Ovary (tissue), 9 donors: ENCODE data around the gene TNFSF9. TPM values are rescaled to one million over a fixed set of nuclear protein-coding genes. Genes with fewer than 3 reads are reported as not detected.
"Not testable (repeated sequence)": the region's sequence is repeated elsewhere in the genome, so short reads cannot be mapped to it uniquely, and the experiment has no call there.

Source experiments
- DNase-seq, 5 donors: peaks; one replicate each; pipeline ENCODE4 v3.0.0-alpha.2; 2019 to 2020
- H3K27ac ChIP-seq, 2 donors: fragments of 200-600 bp; one replicate each; pipeline versions ENCODE4 v1.5.1 to v1.8.0; 2019 to 2022
- H3K27me3 ChIP-seq: fragments of 200-600 bp; one replicate; pipeline ENCODE4 v1.8.0; 2022
- H3K36me3 ChIP-seq: fragments of 200-600 bp; sonication (generic); one replicate; pipeline ENCODE4 v1.5.1; 2019
- H3K4me1 ChIP-seq: one replicate; pipeline ENCODE4 v1.8.1; 2013; ENCODE audit warnings: mild to moderate bottlenecking, moderate library complexity; ENCODE audit not compliant: insufficient read depth
- H3K4me3 ChIP-seq: fragments of 200-600 bp; sonication (generic); one replicate; pipeline ENCODE4 v1.5.1; 2017
- H3K9me3 ChIP-seq, 2 donors: fragments of 200-600 bp in 1 of 2; sonication (generic) in 1 of 2; one replicate each; pipeline versions ENCODE4 v1.5.1 to v1.8.1; 2013 to 2019; ENCODE audit warnings: mild to moderate bottlenecking in 1 of 2, moderate library complexity in 1 of 2
- EP300 ChIP-seq: sonication (generic); formaldehyde crosslinking; IDR thresholded peaks from one replicate; pipeline ENCODE4 v1.6.1; 2017; ENCODE audit warnings: antibody characterized with exemption
- POLR2A ChIP-seq: fragments of 450-650 bp; IDR thresholded peaks from one replicate; pipeline ENCODE4 v1.6.1; 2017; ENCODE audit warnings: antibody characterized with exemption, mild to moderate bottlenecking, moderate library complexity
- WGBS, 3 donors: extraction: QIAGEN DNeasy Blood & Tissue Kit in 1 of 3; methylation state at CpG; one replicate each; pipeline versions ENCODE4 v1.1.5 to v1.1.7; 2013 to 2017; 5-methylcytosine and 5-hydroxymethylcytosine counted together
- intact Hi-C, 4 donors: fragments of 100-400 bp; cut with DNase I; formaldehyde crosslinking; loops; one replicate each; pipeline versions ENCODE4 v1.11.0 to v1.15.1; 2022 to 2023
- polyA plus RNA-seq, 2 donors: library from polyadenylated mRNA; stranded (reverse); fragments of 200-250 nt in 1 of 2; fragments of 350-450 nt in 1 of 2; fragmentation: Illumina TruSeq in 1 of 2; extraction: RNeasy Lipid Tissue Mini Kit (QIAGEN cat#74804) in 1 of 2; gene quantifications; one replicate each; pipeline ENCODE4 v1.2.3, GENCODE V29; 2013 to 2014
- small RNA-seq: library from RNA; depleted of rRNA; stranded (forward); fragments of <200 nt; gene quantifications from one replicate; pipeline ENCODE3, GENCODE V24; 2016
- total RNA-seq, 7 donors: library from RNA; depleted of rRNA in 2 of 7; stranded (reverse); fragments of >200 nt in 2 of 7; fragmentation: NEBNext Ultra II Directional in 3 of 7; extraction: Animal tissue kit (Norgen Biotek cat#: 25700) in 3 of 7; gene quantifications; one replicate each; pipeline versions ENCODE4 v1.1.0 to v1.2.4, GENCODE V29; 2016 to 2023
- TF ChIP-seq, protein P1 (sequence below), 3 donors: fragments of 450-650 bp in 2 of 3; fragments of 200-600 bp in 1 of 3; IDR thresholded peaks; one replicate each; pipeline versions ENCODE4 v1.5.1 to v1.8.0; 2016 to 2022; ENCODE audit warnings: antibody characterized with exemption in 3 of 3, mild to moderate bottlenecking in 1 of 3
- donor health status: DM: no; HTN: no; CAD: no; lungs with moderate emphysema.
- donor health status: DM: no; HTN: no; CAD: no.
- donor health status: Bipolar disorder and iron deficiency.
- donor health status: DM: yes; HTN: yes; CAD: no.
- donor health status: DM: no; HTN: no; CAD: no.
- donor health status: DM: yes; HTN: yes; CAD: no.

Gene TNFSF9
- total and polyA plus RNA-seq, 9 donors, result 0.10 to 1.1 (median 0.22) TPM; not detected in 1

DNA sequence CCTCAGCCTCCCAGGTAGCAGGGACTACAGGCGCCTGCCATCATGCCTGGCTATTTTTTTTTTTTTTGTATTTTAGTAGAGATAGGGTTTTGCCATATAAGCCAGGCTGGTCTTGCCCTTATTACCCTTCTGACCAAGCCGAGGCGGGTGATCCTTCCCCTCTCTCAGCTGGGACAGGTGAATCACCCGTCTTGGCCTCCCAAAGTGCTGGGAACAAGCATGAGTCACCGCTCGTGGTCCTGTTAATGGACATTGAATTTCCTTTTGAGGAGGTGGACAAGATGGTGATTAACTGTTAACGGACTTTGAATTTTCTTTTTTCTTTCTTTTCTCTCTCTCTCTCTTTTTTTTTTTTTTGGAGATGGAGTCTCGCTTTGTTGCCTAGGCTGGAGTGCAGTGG is 49.5 kb downstream of the TNFSF9 start:
- no peak for TF ChIP-seq POLR2A
- TF ChIP-seq, protein P1, sequence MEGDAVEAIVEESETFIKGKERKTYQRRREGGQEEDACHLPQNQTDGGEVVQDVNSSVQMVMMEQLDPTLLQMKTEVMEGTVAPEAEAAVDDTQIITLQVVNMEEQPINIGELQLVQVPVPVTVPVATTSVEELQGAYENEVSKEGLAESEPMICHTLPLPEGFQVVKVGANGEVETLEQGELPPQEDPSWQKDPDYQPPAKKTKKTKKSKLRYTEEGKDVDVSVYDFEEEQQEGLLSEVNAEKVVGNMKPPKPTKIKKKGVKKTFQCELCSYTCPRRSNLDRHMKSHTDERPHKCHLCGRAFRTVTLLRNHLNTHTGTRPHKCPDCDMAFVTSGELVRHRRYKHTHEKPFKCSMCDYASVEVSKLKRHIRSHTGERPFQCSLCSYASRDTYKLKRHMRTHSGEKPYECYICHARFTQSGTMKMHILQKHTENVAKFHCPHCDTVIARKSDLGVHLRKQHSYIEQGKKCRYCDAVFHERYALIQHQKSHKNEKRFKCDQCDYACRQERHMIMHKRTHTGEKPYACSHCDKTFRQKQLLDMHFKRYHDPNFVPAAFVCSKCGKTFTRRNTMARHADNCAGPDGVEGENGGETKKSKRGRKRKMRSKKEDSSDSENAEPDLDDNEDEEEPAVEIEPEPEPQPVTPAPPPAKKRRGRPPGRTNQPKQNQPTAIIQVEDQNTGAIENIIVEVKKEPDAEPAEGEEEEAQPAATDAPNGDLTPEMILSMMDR (IDR thresholded peaks at IDR 0.05), result no peak
- no peak for TF ChIP-seq EP300
- Histone ChIP-seq H3K4me1 (no peaks in the 10 kb centered on the region), H3K27me3 (no peaks in the 10 kb centered on the region), H3K36me3 (no peaks in the 10 kb centered on the region), H3K9me3 (peaks cover 0 to 3% of the 10 kb centered on the region in 2 donors), H3K27ac (no peak overlapping the region), H3K4me3 (no peak overlapping the region)
- 70 to 78% (median 74%) methylated on average over 8 of the region's 8 CpGs for WGBS, 3 donors
- DNase-seq, result no peak
- intact Hi-C loops, result no loop called here

DNA sequence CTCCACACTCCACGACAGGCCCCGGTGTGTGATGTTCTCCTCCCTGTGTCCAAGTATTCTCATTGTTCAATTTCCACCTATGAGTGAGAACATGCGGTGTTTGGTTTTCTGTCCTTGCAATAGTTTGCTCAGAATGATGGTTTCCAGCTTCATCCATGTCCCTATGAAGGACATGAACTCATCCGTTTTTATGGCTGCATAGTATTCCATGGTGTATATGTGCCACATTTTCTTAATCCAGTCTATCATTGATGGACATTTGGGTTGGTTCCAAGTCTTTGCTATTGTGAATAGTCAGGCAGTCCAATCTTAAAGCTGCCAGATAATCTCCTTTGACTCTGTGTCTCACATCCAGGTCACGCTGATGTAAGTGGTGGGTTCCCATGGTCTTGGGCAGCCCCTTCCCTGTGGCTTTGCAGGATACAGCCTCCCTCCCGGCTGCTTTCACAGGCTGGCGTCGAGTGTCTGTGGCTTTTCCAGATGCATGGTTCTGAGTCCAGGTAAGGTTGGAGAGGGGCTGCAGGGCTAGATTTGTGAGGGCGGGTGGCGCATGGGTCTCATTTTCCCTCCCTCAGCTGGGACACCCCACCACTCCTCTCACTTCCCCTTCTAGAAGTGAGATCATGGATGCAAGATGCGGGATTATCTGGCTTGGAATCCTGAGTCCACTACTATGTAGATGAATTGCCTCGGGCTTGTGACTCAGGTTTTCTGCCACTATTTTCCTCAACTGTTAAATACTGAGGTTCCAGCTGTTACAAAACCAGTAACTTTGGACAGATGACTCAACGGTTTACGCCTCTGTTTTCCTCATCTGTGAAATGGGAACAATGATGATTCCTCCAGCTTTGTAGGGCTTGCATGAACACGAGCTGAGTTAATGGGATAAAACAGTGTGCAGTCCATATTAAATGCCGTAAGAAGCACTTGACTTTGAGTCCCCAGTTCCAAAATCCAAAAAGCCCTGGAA is 52.0 kb downstream of the TNFSF9 start:
- DNase-seq, H3K36me3 ChIP-seq, intact Hi-C loops, H3K4me1 ChIP-seq, H3K27ac ChIP-seq, H3K4me3 ChIP-seq, H3K27me3 ChIP-seq, H3K9me3 ChIP-seq: not testable (repeated sequence)
- WGBS, 3 donors, result 77 to 86% (median 81%) methylated on average over 16 of the region's 16 CpGs

Small RNA genes within 50 kb of the gene (small RNA-seq; reads per million reads assigned to genes)
- gene AC010503.2 (not detected), gene RF00019 (not detected)

Other genes with a start within 250 kb of the TNFSF9 start
- under 1 TPM in 3 of 7 donors, not detected in 4; 0.15 to 0.37 (median 0.23) TPM for gene ACER1, start 197.4 kb upstream of the TNFSF9 start, total RNA-seq
- under 1 TPM in 1 of 2 donors, not detected in 1; 0.35 TPM for gene ACER1, start 197.4 kb upstream of the TNFSF9 start, polyA plus RNA-seq
- gene CLPP, start 169.5 kb upstream of the TNFSF9 start, total RNA-seq, result 10 to 100 TPM; 43.2 to 78.8 (median 54.1) TPM
- gene CLPP, start 169.5 kb upstream of the TNFSF9 start, polyA plus RNA-seq, result 10 to 100 TPM; 12.9 to 46.1 TPM
- gene ALKBH7, start 158.2 kb upstream of the TNFSF9 start, total RNA-seq, result 100 to 1,000 TPM in 3 of 7 donors, 10 to 100 TPM in 4; 66.7 to 118 (median 99.0) TPM
- gene ALKBH7, start 158.2 kb upstream of the TNFSF9 start, polyA plus RNA-seq, result 10 to 100 TPM in 1 of 2 donors, under 1 TPM in 1; 0.55 to 80.8 TPM
- 1 to 10 TPM in 6 of 7 donors, under 1 TPM in 1; 0.72 to 2.8 (median 2.0) TPM for gene PSPN, start 155.1 kb upstream of the TNFSF9 start, total RNA-seq
- 1 to 10 TPM; 1.2 TPM for gene PSPN, start 155.1 kb upstream of the TNFSF9 start, polyA plus RNA-seq
- 10 to 100 TPM; 41.2 to 95.0 (median 65.7) TPM for gene GTF2F1, start 137.9 kb upstream of the TNFSF9 start, total RNA-seq
- 10 to 100 TPM; 66.9 to 91.5 TPM for gene GTF2F1, start 137.9 kb upstream of the TNFSF9 start, polyA plus RNA-seq
- 100 to 1,000 TPM in 5 of 7 donors, 10 to 100 TPM in 2; 56.2 to 260 (median 253) TPM for gene KHSRP, start 106.2 kb upstream of the TNFSF9 start, total RNA-seq
- gene KHSRP, start 106.2 kb upstream of the TNFSF9 start, polyA plus RNA-seq, result 100 to 1,000 TPM; 104 to 160 TPM
- under 1 TPM in 3 of 7 donors, not detected in 4; 0.20 to 0.52 (median 0.43) TPM for gene SLC25A41, start 97.3 kb upstream of the TNFSF9 start, total RNA-seq
- under 1 TPM in 1 of 2 donors, not detected in 1; 0.38 TPM for gene SLC25A41, start 97.3 kb upstream of the TNFSF9 start, polyA plus RNA-seq
- 10 to 100 TPM; 26.7 to 71.3 (median 43.8) TPM for gene SLC25A23, start 71.2 kb upstream of the TNFSF9 start, total RNA-seq
- 10 to 100 TPM; 30.0 to 74.0 TPM for gene SLC25A23, start 71.2 kb upstream of the TNFSF9 start, polyA plus RNA-seq
- gene CRB3, start 66.8 kb upstream of the TNFSF9 start, total RNA-seq, result 10 to 100 TPM in 1 of 7 donors, 1 to 10 TPM in 3, under 1 TPM in 2, not detected in 1; 0.52 to 30.1 (median 2.0) TPM
- gene CRB3, start 66.8 kb upstream of the TNFSF9 start, polyA plus RNA-seq, result under 1 TPM in 1 of 2 donors, not detected in 1; 0.33 TPM
- gene DENND1C, start 49.2 kb upstream of the TNFSF9 start, total RNA-seq, result 1 to 10 TPM in 3 of 7 donors, under 1 TPM in 4; 0.72 to 2.3 (median 1.00) TPM
- gene DENND1C, start 49.2 kb upstream of the TNFSF9 start, polyA plus RNA-seq, result 1 to 10 TPM in 1 of 2 donors, under 1 TPM in 1; 0.63 to 1.2 TPM
- gene TUBB4A, start 28.7 kb upstream of the TNFSF9 start, total RNA-seq, result 1 to 10 TPM in 3 of 7 donors, under 1 TPM in 2, not detected in 2; 0.88 to 6.4 (median 3.2) TPM
- 10 to 100 TPM in 1 of 2 donors, under 1 TPM in 1; 0.92 to 47.1 TPM for gene TUBB4A, start 28.7 kb upstream of the TNFSF9 start, polyA plus RNA-seq
- under 1 TPM in 1 of 7 donors, not detected in 6; 0.31 TPM for gene CD70, start 60.1 kb downstream of the TNFSF9 start, total RNA-seq
- not detected for gene CD70, start 60.1 kb downstream of the TNFSF9 start, polyA plus RNA-seq
- gene TNFSF14, start 139.1 kb downstream of the TNFSF9 start, total RNA-seq, result 1 to 10 TPM in 6 of 7 donors, under 1 TPM in 1; 0.58 to 9.3 (median 3.7) TPM
- gene TNFSF14, start 139.1 kb downstream of the TNFSF9 start, polyA plus RNA-seq, result 1 to 10 TPM; 1.4 to 1.5 TPM
- gene C3, start 189.6 kb downstream of the TNFSF9 start, total RNA-seq, result 1,000 to 10,000 TPM in 4 of 7 donors, 100 to 1,000 TPM in 3; 130 to 3,887 (median 1,173) TPM
- 1,000 to 10,000 TPM in 1 of 2 donors, 100 to 1,000 TPM in 1; 430 to 1,351 TPM for gene C3, start 189.6 kb downstream of the TNFSF9 start, polyA plus RNA-seq
- gene GPR108, start 206.6 kb downstream of the TNFSF9 start, total RNA-seq, result 10 to 100 TPM; 57.6 to 76.6 (median 61.0) TPM
- gene GPR108, start 206.6 kb downstream of the TNFSF9 start, polyA plus RNA-seq, result 10 to 100 TPM; 34.0 to 69.9 TPM
- 100 to 1,000 TPM in 4 of 7 donors, 10 to 100 TPM in 3; 57.3 to 149 (median 120) TPM for gene TRIP10, start 208.7 kb downstream of the TNFSF9 start, total RNA-seq
- 100 to 1,000 TPM in 1 of 2 donors, 10 to 100 TPM in 1; 98.7 to 106 TPM for gene TRIP10, start 208.7 kb downstream of the TNFSF9 start, polyA plus RNA-seq
- 10 to 100 TPM in 1 of 7 donors, 1 to 10 TPM in 4, under 1 TPM in 2; 0.18 to 18.3 (median 1.6) TPM for gene SH2D3A, start 236.4 kb downstream of the TNFSF9 start, total RNA-seq
- gene SH2D3A, start 236.4 kb downstream of the TNFSF9 start, polyA plus RNA-seq, result under 1 TPM in 1 of 2 donors, not detected in 1; 0.25 TPM
- 1 to 10 TPM in 5 of 7 donors, under 1 TPM in 2; 0.71 to 5.0 (median 2.0) TPM for gene VAV1, start 241.7 kb downstream of the TNFSF9 start, total RNA-seq
- 1 to 10 TPM; 1.1 to 3.6 TPM for gene VAV1, start 241.7 kb downstream of the TNFSF9 start, polyA plus RNA-seq